ENCODE data around the gene MALAT1.

- no peak for TF ChIP-seq CTCF (IDR thresholded peaks at IDR 0.05; ENCODE audit: insufficient read depth, low read length, poor library complexity, severe bottlenecking)
- TF ChIP-seq EZH2phosphoT487 (conservative IDR thresholded peaks at IDR 0.05; ENCODE audit: low read length) = no peak
These were observed 42.4 kb upstream of the MALAT1 start for GRCh38 chr11:65456418-65456817.

Data from SU-DHL-6 (cell line).